M059J (cell line): ENCODE measurements around the gene PNMT. TPM values are rescaled to one million over a fixed set of nuclear protein-coding genes. Genes with fewer than 3 reads are reported as not detected.

Experiments
- DNase-seq: peaks from one replicate; pipeline ENCODE4 v3.0.0-alpha.2; 2012; ENCODE audit warnings: low read depth
- total RNA-seq: library from RNA; depleted of rRNA; stranded (reverse); fragments of >200 nt; shearing (Covaris generic); gene quantifications from 2 replicates; pipeline ENCODE4 v1.2.3, GENCODE V29; 2014

The PNMT gene
- total RNA-seq, 1 experiment from 2014 or later, result not detected

- DNase-seq, result no peak
Measured at GRCh38 chr17:39633570-39634183, 34.6 kb upstream of the PNMT start.

- DNase-seq, result peak; percentile 38
Measured at GRCh38 chr17:39634384-39634871, 33.8 kb upstream of the PNMT start.

- DNase-seq, result no peak
Measured at GRCh38 chr17:39635614-39636176, 32.6 kb upstream of the PNMT start.

GRCh38 chr17:39636587-39636926 lies 31.7 kb upstream of the PNMT start:
- no peak for DNase-seq

GRCh38 chr17:39636927-39637736 lies 31.1 kb upstream of the PNMT start, which contains the start of gene STARD3:
Gene STARD3 (plus strand): TSS chr17:39637144. CDS start chr17:39653532, 16,388 bp downstream.
- DNase-seq, result peak; percentile 78

- DNase-seq, result no peak
Measured at GRCh38 chr17:39638317-39638716, 29.9 kb upstream of the PNMT start.

GRCh38 chr17:39639043-39639442 lies 29.2 kb upstream of the PNMT start:
- no peak for DNase-seq

GRCh38 chr17:39639566-39640458 lies 28.4 kb upstream of the PNMT start:
- no peak for DNase-seq

GRCh38 chr17:39640591-39641031 lies 27.6 kb upstream of the PNMT start:
- DNase-seq, result no peak

GRCh38 chr17:39641097-39641496 lies 27.2 kb upstream of the PNMT start:
- DNase-seq, result no peak

GRCh38 chr17:39641883-39642282 lies 26.4 kb upstream of the PNMT start:
- no peak for DNase-seq

GRCh38 chr17:39642291-39643074 lies 25.8 kb upstream of the PNMT start:
- DNase-seq, result no peak

- DNase-seq, result peak; percentile 64
Measured at GRCh38 chr17:39643271-39643670, 25.0 kb upstream of the PNMT start.

- DNase-seq, result no peak
Measured at GRCh38 chr17:39647256-39647655, 21.0 kb upstream of the PNMT start.

- no peak for DNase-seq
Measured at GRCh38 chr17:39648616-39649366, 19.5 kb upstream of the PNMT start.

GRCh38 chr17:39650121-39650579 lies 18.1 kb upstream of the PNMT start:
- DNase-seq, result no peak

- no peak for DNase-seq
Measured at GRCh38 chr17:39651923-39652586, 16.2 kb upstream of the PNMT start.

- DNase-seq, result no peak
Measured at GRCh38 chr17:39652587-39653315, 15.5 kb upstream of the PNMT start.

GRCh38 chr17:39653316-39653661 lies 15.0 kb upstream of the PNMT start:
- DNase-seq, result no peak
